Muscle of arm (tissue), 12 donors: ENCODE measurements around the gene FCN3. TPM values are rescaled to one million over a fixed set of nuclear protein-coding genes. Genes with fewer than 3 reads are reported as not detected.

ENCODE experiments used
- DNase-seq: peaks from one replicate; pipeline ENCODE4 v3.0.0-alpha.2; 2013
- polyA plus RNA-seq, 12 donors: library from polyadenylated mRNA; unstranded; fragments of 120-200 nt; gene quantifications; one replicate each; pipeline ENCODE4 v1.2.1, GENCODE V29; 2013; ENCODE audit not compliant: insufficient read length in 12 of 12

Gene FCN3
- polyA plus RNA-seq, 12 donors, result 0.16 to 0.73 (median 0.39) TPM; not detected in 2

GRCh38 chr1:27341525-27342252 lies 32.9 kb downstream of the FCN3 start, which contains the start of gene SYTL1:
SYTL1 (plus strand) TSS chr1:27342022; CDS start chr1:27345335, 3,313 bp downstream.
- DNase-seq, result no peak

GRCh38 chr1:27339213-27339612 lies 35.4 kb downstream of the FCN3 start:
- no peak for DNase-seq

- DNase-seq, result no peak
Observed at GRCh38 chr1:27338751-27339150, 35.9 kb downstream of the FCN3 start.

GRCh38 chr1:27336756-27337155 lies 37.9 kb downstream of the FCN3 start:
- no peak for DNase-seq

GRCh38 chr1:27335506-27336422 lies 38.9 kb downstream of the FCN3 start:
- no peak for DNase-seq

GRCh38 chr1:27333717-27334279 lies 40.8 kb downstream of the FCN3 start:
- no peak for DNase-seq

- no peak for DNase-seq
Observed at GRCh38 chr1:27332536-27333281, 41.9 kb downstream of the FCN3 start.

GRCh38 chr1:27331922-27332321 lies 42.7 kb downstream of the FCN3 start:
- no peak for DNase-seq

- no peak for DNase-seq
Observed at GRCh38 chr1:27331426-27331825, 43.2 kb downstream of the FCN3 start.

- DNase-seq, result no peak
Observed at GRCh38 chr1:27330786-27331185, 43.8 kb downstream of the FCN3 start.

GRCh38 chr1:27327964-27328363 lies 46.7 kb downstream of the FCN3 start:
- no peak for DNase-seq

GRCh38 chr1:27325286-27325685 lies 49.3 kb downstream of the FCN3 start:
- no peak for DNase-seq

GRCh38 chr1:27322569-27323240 lies 51.9 kb downstream of the FCN3 start:
- DNase-seq, result no peak

- DNase-seq, result peak; percentile 96
Observed at GRCh38 chr1:27321813-27322568, 52.6 kb downstream of the FCN3 start, which contains the start of gene TMEM222. TMEM222 (plus strand) TSS chr1:27322163; CDS start chr1:27322198, 35 bp downstream.

Other genes starting within 250 kb of the FCN3 start
- gene SLC9A1, start 219.7 kb downstream of the FCN3 start, polyA plus RNA-seq, result 10 to 100 TPM in 11 of 12 donors, not detected in 1; 11.4 to 39.4 (median 15.3) TPM
- gene WDTC1, start 140.2 kb downstream of the FCN3 start, polyA plus RNA-seq, result 10 to 100 TPM in 11 of 12 donors, not detected in 1; 23.0 to 35.5 (median 28.9) TPM
- 10 to 100 TPM in 11 of 12 donors, not detected in 1; 19.9 to 25.4 (median 23.3) TPM for gene TMEM222, start 52.7 kb downstream of the FCN3 start, polyA plus RNA-seq
- 10 to 100 TPM in 2 of 12 donors, 1 to 10 TPM in 2, under 1 TPM in 7, not detected in 1; 0.38 to 19.4 (median 0.83) TPM for gene SYTL1, start 32.8 kb downstream of the FCN3 start, polyA plus RNA-seq
- gene MAP3K6, start 7.9 kb downstream of the FCN3 start, polyA plus RNA-seq, result 10 to 100 TPM in 5 of 12 donors, 1 to 10 TPM in 6, not detected in 1; 6.4 to 24.0 (median 9.9) TPM
- under 1 TPM in 2 of 12 donors, not detected in 10; 0.12 to 0.55 TPM for gene CD164L2, start 8.5 kb upstream of the FCN3 start, polyA plus RNA-seq
- gene GPR3, start 17.8 kb upstream of the FCN3 start, polyA plus RNA-seq, result under 1 TPM in 10 of 12 donors, not detected in 2; 0.38 to 0.95 (median 0.59) TPM
- 100 to 1,000 TPM in 2 of 12 donors, 10 to 100 TPM in 10; 71.9 to 930 (median 83.1) TPM for gene WASF2, start 115.3 kb upstream of the FCN3 start, polyA plus RNA-seq
- 100 to 1,000 TPM in 2 of 12 donors, 10 to 100 TPM in 9, not detected in 1; 67.2 to 136 (median 80.7) TPM for gene AHDC1, start 229.3 kb upstream of the FCN3 start, polyA plus RNA-seq